Breast epithelium (tissue), 4 donors: ENCODE measurements around the gene CALN1. TPM values are rescaled to one million over a fixed set of nuclear protein-coding genes. Genes with fewer than 3 reads are reported as not detected.
"Not testable (repeated sequence)": the region's sequence is repeated elsewhere in the genome, so short reads cannot be mapped to it uniquely, and the experiment has no call there.

Source experiments
- DNase-seq, 2 donors: peaks; one replicate each; pipeline ENCODE4 v3.0.0-alpha.2; 2019; ENCODE audit warnings: low spot score in 2 of 2
- H3K27ac ChIP-seq, 2 donors: fragments of 200-600 bp; sonication (generic) in 1 of 2; one replicate each; pipeline ENCODE4 v1.5.1; 2016 to 2019; ENCODE audit warnings: mild to moderate bottlenecking in 1 of 2
- H3K27me3 ChIP-seq, 2 donors: fragments of 200-600 bp; sonication (generic) in 1 of 2; one replicate each; pipeline versions ENCODE4 v1.5.1 to v1.6.0; 2017 to 2019; ENCODE audit warnings: control low read depth in 1 of 2, mild to moderate bottlenecking in 1 of 2
- H3K36me3 ChIP-seq: fragments of 200-600 bp; one replicate; pipeline ENCODE4 v1.5.1; 2019
- H3K4me1 ChIP-seq, 2 donors: fragments of 200-600 bp; sonication (generic); one replicate each; pipeline ENCODE4 v1.5.1; 2016 to 2019; ENCODE audit warnings: control low read depth in 1 of 2
- H3K4me3 ChIP-seq, 3 donors: fragments of 200-600 bp; sonication (generic); 1 replicate in 2 of 3; 2 replicates in 1 of 3; pipeline ENCODE4 v1.5.1; 2016 to 2019; ENCODE audit warnings: mild to moderate bottlenecking in 3 of 3, moderate library complexity in 2 of 3
- H3K9me3 ChIP-seq, 2 donors: fragments of 200-600 bp; sonication (generic) in 1 of 2; one replicate each; pipeline ENCODE4 v1.5.1; 2016 to 2019; ENCODE audit warnings: control low read depth in 1 of 2
- CTCF ChIP-seq, 3 donors: fragments of 450-650 bp; IDR thresholded peaks; one replicate each; pipeline ENCODE4 v1.5.1; 2016 to 2017; ENCODE audit warnings: antibody characterized with exemption in 3 of 3, mild to moderate bottlenecking in 3 of 3, moderate library complexity in 3 of 3
- POLR2A ChIP-seq: fragments of 450-650 bp; IDR thresholded peaks from one replicate; pipeline ENCODE4 v1.6.1; 2016; ENCODE audit warnings: antibody characterized with exemption, mild to moderate bottlenecking, moderate library complexity
- POLR2AphosphoS5 ChIP-seq, 3 donors: sonication (generic); formaldehyde crosslinking; IDR thresholded peaks; one replicate each; pipeline ENCODE4 v1.6.1; 2017; ENCODE audit warnings: antibody characterized with exemption in 3 of 3
- intact Hi-C: fragments of 100-400 bp; cut with DNase I; formaldehyde crosslinking; loops from one replicate; pipeline ENCODE4 v1.15.1; 2023; ENCODE audit warnings: low total_unique reads
- total RNA-seq, 3 donors: library from RNA; depleted of rRNA; stranded (reverse); fragments of >200 nt; gene quantifications; one replicate each; pipeline ENCODE4 v1.1.0, GENCODE V29; 2016

The CALN1 gene
- total RNA-seq, 3 donors from 2014 or later, result under 0.01 to 0.33 (median 0.15) TPM

GRCh38 chr7:71824006-71824760, 588.0 kb downstream of the CALN1 start:
- intact Hi-C loops, result no loop called here
- Histone ChIP-seq H3K4me1 (no peaks in the 10 kb centered on the region), H3K27ac (no peak overlapping the region), H3K9me3 (peaks cover 0 to 7% of the 10 kb centered on the region in 2 donors), H3K36me3 (no peaks in the 10 kb centered on the region), H3K27me3 (no peaks in the 10 kb centered on the region), H3K4me3 (no peak overlapping the region)
- TF ChIP-seq CTCF (IDR thresholded peaks at IDR 0.05) (no peak), POLR2A (no peak), POLR2AphosphoS5 (IDR thresholded peaks at IDR 0.05) (no peak)
- DNase-seq, result no peak

GRCh38 chr7:71822406-71822805, 589.7 kb downstream of the CALN1 start:
- H3K4me1 ChIP-seq, H3K36me3 ChIP-seq, intact Hi-C loops, H3K27ac ChIP-seq, H3K27me3 ChIP-seq, H3K4me3 ChIP-seq, DNase-seq: not testable (repeated sequence)
- H3K9me3 ChIP-seq, result peaks cover 0 to 11% of the 10 kb centered on the region in 2 donors

- intact Hi-C loops, result no loop called here
- Histone ChIP-seq H3K9me3 (peaks cover 0 to 4% of the 10 kb centered on the region in 2 donors), H3K36me3 (no peaks in the 10 kb centered on the region), H3K4me3 (no peak overlapping the region), H3K27ac (no peak overlapping the region), H3K27me3 (no peaks in the 10 kb centered on the region), H3K4me1 (no peaks in the 10 kb centered on the region)
- TF ChIP-seq POLR2AphosphoS5 (IDR thresholded peaks at IDR 0.05) (no peak), CTCF (IDR thresholded peaks at IDR 0.05) (no peak), POLR2A (no peak)
- DNase-seq, result no peak
Observed at GRCh38 chr7:71817916-71818315, 594.2 kb downstream of the CALN1 start.

- intact Hi-C loops, result no loop called here
- H3K4me1 ChIP-seq, result no peaks in the 10 kb centered on the region
Observed at GRCh38 chr7:71808115-71808514, 604.0 kb downstream of the CALN1 start.

GRCh38 chr7:71804256-71804655, 607.9 kb downstream of the CALN1 start:
- H3K4me3 ChIP-seq, result no peak overlapping the region
- intact Hi-C loops, result no loop called here
- no peaks in the 10 kb centered on the region for H3K36me3 ChIP-seq
- DNase-seq, result no peak
- no peaks in the 10 kb centered on the region for H3K4me1 ChIP-seq
- H3K27me3 ChIP-seq, result no peaks in the 10 kb centered on the region
- H3K27ac ChIP-seq, result no peak overlapping the region
- peaks cover 5 to 16% of the 10 kb centered on the region in 2 donors for H3K9me3 ChIP-seq
- TF ChIP-seq POLR2A (no peak), CTCF (IDR thresholded peaks at IDR 0.05) (no peak), POLR2AphosphoS5 (IDR thresholded peaks at IDR 0.05) (no peak)

More at GRCh38 chr7:71808115-71808514, 604.0 kb downstream of the CALN1 start:
- Histone ChIP-seq H3K9me3 (peaks cover 5 to 16% of the 10 kb centered on the region in 2 donors), H3K27ac (no peak overlapping the region), H3K4me3 (no peak overlapping the region), H3K36me3 (no peaks in the 10 kb centered on the region), H3K27me3 (no peaks in the 10 kb centered on the region)
- TF ChIP-seq POLR2AphosphoS5 (IDR thresholded peaks at IDR 0.05), result no peak
- no peak for TF ChIP-seq CTCF (IDR thresholded peaks at IDR 0.05)
- TF ChIP-seq POLR2A, result no peak
- DNase-seq, result no peak
